SK-N-SH (cell line): ENCODE measurements around the gene UNCX. TPM values are rescaled to one million over a fixed set of nuclear protein-coding genes. Genes with fewer than 3 reads are reported as not detected.
A peak's percentile ranks its signal among the peaks of the same experiment; 100 is the strongest.

Experiments used
- CTCF ChIA-PET: fragments of 300-600, 350-600 bp; formaldehyde crosslinking; extraction: SDS; loops from one replicate; lab custom pipeline; 2021; lab: Yijun Ruan, JAX
- POLR2A ChIA-PET: fragments of 350-600 bp; sonication (Branson Sonifier 250); formaldehyde crosslinking; extraction: SDS; loops from one replicate; lab custom pipeline; 2020; ENCODE audit warnings: antibody characterized with exemption, inconsistent platforms; lab: Yijun Ruan, JAX
- DNase-seq: peaks from one replicate; pipeline ENCODE4 v3.0.0; 2012
- H2AFZ ChIP-seq: fragments of 200-600 bp; sonication (generic); 2 replicates; pipeline ENCODE4 v1.8.1; 2016; ENCODE audit warnings: antibody characterized with exemption, mild to moderate bottlenecking, low read depth
- H3F3A ChIP-seq: fragments of 200-600 bp; sonication (generic); replicated peaks from 2 replicates; pipeline ENCODE3; 2016; ENCODE audit warnings: antibody characterized with exemption, mild to moderate bottlenecking; ENCODE audit not compliant: insufficient read depth
- H3K27ac ChIP-seq, 2 experiments: fragments of 200-500 bp in 1 of 2; fragments of 200-600 bp in 1 of 2; sonication (Bioruptor generic) in 1 of 2; sonication (generic), shearing (Covaris generic) in 1 of 2; 2 replicates each; pipeline versions ENCODE4 v1.5.1 to v1.6.1; 2014 to 2016; ENCODE audit warnings: low read depth in 2 of 2, inconsistent platforms in 1 of 2, low read length in 1 of 2, mild to moderate bottlenecking in 1 of 2, mixed read lengths in 1 of 2
- H3K27me3 ChIP-seq: fragments of 200-600 bp; sonication (generic), shearing (Covaris generic); 2 replicates; pipeline ENCODE4 v1.6.1; 2016; ENCODE audit warnings: mixed run types; ENCODE audit not compliant: insufficient read depth
- H3K36me3 ChIP-seq, 2 experiments: fragments of 200-500 bp in 1 of 2; fragments of 200-600 bp in 1 of 2; sonication (Bioruptor generic) in 1 of 2; sonication (generic) in 1 of 2; replicated peaks in 1 of 2; 2 replicates each; pipeline versions ENCODE3 to v1.5.1; 2014 to 2016; ENCODE audit warnings: low read length in 1 of 2, mild to moderate bottlenecking in 1 of 2; ENCODE audit not compliant: insufficient read depth in 2 of 2, control insufficient read depth in 1 of 2
- H3K4me1 ChIP-seq, 2 experiments: fragments of 200-500 bp in 1 of 2; fragments of 200-600 bp in 1 of 2; sonication (Bioruptor generic) in 1 of 2; sonication (generic), shearing (Covaris generic) in 1 of 2; 2 replicates each; pipeline versions ENCODE4 v1.5.1 to v1.6.1; 2014 to 2016; ENCODE audit warnings: low read depth in 1 of 2, low read length in 1 of 2, mixed run types in 1 of 2; ENCODE audit not compliant: insufficient read depth in 2 of 2, control insufficient read depth in 1 of 2
- H3K4me2 ChIP-seq: fragments of 200-600 bp; sonication (generic), shearing (Covaris generic); 2 replicates; pipeline ENCODE4 v1.6.1; 2017; ENCODE audit warnings: mixed run types
- H3K4me3 ChIP-seq, 2 experiments: fragments of 200-500 bp in 1 of 2; fragments of 200-600 bp in 1 of 2; sonication (Bioruptor generic) in 1 of 2; sonication (generic), shearing (Covaris generic) in 1 of 2; 2 replicates each; pipeline versions ENCODE4 v1.5.1 to v1.8.1; 2014 to 2016; ENCODE audit warnings: low read depth in 2 of 2, inconsistent platforms in 1 of 2, low read length in 1 of 2, mild to moderate bottlenecking in 1 of 2, mixed read lengths in 1 of 2, moderate library complexity in 1 of 2
- H3K79me2 ChIP-seq: fragments of 200-600 bp; sonication (generic); 2 replicates; pipeline ENCODE4 v1.8.1; 2017; ENCODE audit warnings: mild to moderate bottlenecking; ENCODE audit not compliant: insufficient read depth
- H3K9ac ChIP-seq: fragments of 200-600 bp; sonication (generic); 2 replicates; pipeline ENCODE4 v1.6.1; 2017; ENCODE audit warnings: mixed run types
- H3K9me2 ChIP-seq: fragments of 200-600 bp; sonication (generic); 2 replicates; pipeline ENCODE4 v1.6.1; 2017; ENCODE audit warnings: mixed run types
- H3K9me3 ChIP-seq: fragments of 200-600 bp; sonication (generic); 2 replicates; pipeline ENCODE4 v1.6.1; 2017; ENCODE audit warnings: mixed run types, mild to moderate bottlenecking, moderate library complexity
- H4K20me1 ChIP-seq: fragments of 200-600 bp; sonication (generic); 2 replicates; pipeline ENCODE4 v1.6.1; 2017; ENCODE audit warnings: mild to moderate bottlenecking, mixed run types; ENCODE audit not compliant: insufficient read depth
- ELF1 ChIP-seq: IDR thresholded peaks from 2 replicates; pipeline ENCODE4 v1.4.0; 2012
- FOSL2 ChIP-seq: IDR thresholded peaks from 2 replicates; pipeline ENCODE4 v1.4.0; 2012; ENCODE audit warnings: low read depth, mild to moderate bottlenecking, moderate library complexity, borderline replicate concordance
- GABPA ChIP-seq: IDR thresholded peaks from 2 replicates; pipeline ENCODE4 v1.4.0; 2012; ENCODE audit warnings: low read depth, mild to moderate bottlenecking
- NFIC ChIP-seq: IDR thresholded peaks from 2 replicates; pipeline ENCODE4 v1.4.0; 2012; ENCODE audit warnings: borderline replicate concordance
- NRF1 ChIP-seq: IDR thresholded peaks from 2 replicates; pipeline ENCODE4 v1.6.1; 2012; ENCODE audit warnings: low read depth, mild to moderate bottlenecking, low read length
- PBX3 ChIP-seq: IDR thresholded peaks from 2 replicates; pipeline ENCODE4; 2012
- RCOR1 ChIP-seq: fragments of 150-350 bp; IDR thresholded peaks from 2 replicates; pipeline ENCODE4 v1.6.1; 2017; ENCODE audit warnings: antibody characterized with exemption, low read length
- REST ChIP-seq: IDR thresholded peaks from 2 replicates; pipeline ENCODE4 v1.6.1; 2012; ENCODE audit warnings: mild to moderate bottlenecking, low read depth, low read length, moderate library complexity
- SIN3A ChIP-seq: IDR thresholded peaks from 2 replicates; pipeline ENCODE4 v1.6.1; 2012; ENCODE audit warnings: low read depth, mild to moderate bottlenecking, low read length, moderate library complexity, borderline replicate concordance
- TCF12 ChIP-seq: IDR thresholded peaks from 2 replicates; pipeline ENCODE4 v1.4.0; 2012
- TEAD4 ChIP-seq: IDR thresholded peaks from 2 replicates; pipeline ENCODE4 v1.4.0; 2012; ENCODE audit warnings: mild to moderate bottlenecking, borderline replicate concordance; ENCODE audit not compliant: insufficient read depth
- USF1 ChIP-seq: IDR thresholded peaks from 2 replicates; pipeline ENCODE4 v1.4.0; 2012; ENCODE audit warnings: low read depth, borderline replicate concordance
- WGBS: methylation state at CpG from one replicate; pipeline ENCODE4 v1.1.6; 2017; ENCODE audit warnings: low lambda C conversion rate; 5-methylcytosine and 5-hydroxymethylcytosine counted together
- polyA plus RNA-seq, 3 experiments: library from polyadenylated mRNA; depleted of rRNA; stranded (reverse); fragments of >200 nt; gene quantifications; 2 replicates each; pipeline ENCODE4 v1.2.3, GENCODE V29; 2012
- TF ChIP-seq, protein P1 (sequence below): IDR thresholded peaks from 2 replicates; pipeline ENCODE4 v1.4.0; 2012; ENCODE audit warnings: low read depth

Gene UNCX
- polyA plus RNA-seq, 1 of the 3 experiments (the other 2 are of a cell fraction), result not detected

- no peak for TF ChIP-seq NRF1
- TF ChIP-seq FOSL2, result no peak
- TF ChIP-seq, all 33 proteins: peak for 0
Observed at GRCh38 chr7:1196950-1197349, 35.7 kb upstream of the UNCX start (continued).

DNA sequence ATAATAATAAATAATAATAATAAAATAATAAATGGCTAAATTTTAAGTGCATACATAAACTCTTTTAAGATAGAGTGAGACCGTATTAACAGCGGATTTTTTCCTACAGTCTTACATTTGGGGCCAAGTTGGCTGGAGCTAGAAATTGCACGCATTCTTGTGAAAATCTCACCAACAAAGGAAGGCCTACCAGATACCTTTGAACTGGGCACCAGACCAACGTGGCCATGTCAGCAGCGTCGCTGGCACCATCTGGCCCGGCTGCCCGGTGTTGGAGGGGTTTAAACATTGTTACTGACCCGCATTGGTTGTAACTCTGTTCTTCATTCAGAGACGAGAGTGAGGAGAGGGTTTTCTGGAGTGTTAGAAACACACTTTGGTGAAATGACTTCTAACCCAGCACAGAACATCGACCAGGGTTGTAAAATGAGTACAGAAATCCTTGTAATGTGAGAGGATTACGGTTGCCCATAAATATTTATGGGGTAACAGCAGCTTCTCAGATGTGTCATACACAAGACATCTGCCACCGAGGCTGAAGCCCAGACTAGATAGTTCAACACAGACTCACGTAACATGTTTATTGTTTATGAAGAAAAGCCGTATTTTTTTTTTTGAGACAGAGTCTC, 34.6 kb upstream of the UNCX start:
- ChIA-PET POLR2A (no interaction called here), CTCF (interaction anchor here (0.6 to 2.0 kb wide), 7 partner anchors 12 to 876 kb away, joined by 3 to 8 read pairs (median 5); no protein-coding TSS in a partner anchor)
- TF ChIP-seq TCF12 (peak; percentile 16; the same call in 1 of the 2 replicates), TEAD4 (no peak), SIN3A (no peak), USF1 (no peak), RCOR1 (no peak), ELF1 (no peak), NFIC (0 out of 2 replicates have a peak, but pooled peaks have one; percentile 30), GABPA (no peak), PBX3 (no peak), REST (no peak)
- TF ChIP-seq, protein P1, sequence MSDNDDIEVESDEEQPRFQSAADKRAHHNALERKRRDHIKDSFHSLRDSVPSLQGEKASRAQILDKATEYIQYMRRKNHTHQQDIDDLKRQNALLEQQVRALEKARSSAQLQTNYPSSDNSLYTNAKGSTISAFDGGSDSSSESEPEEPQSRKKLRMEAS, result 0 out of 2 replicates have a peak, but pooled peaks have one; percentile 16
- no peaks in the 10 kb centered on the region for H3K36me3 ChIP-seq
- peaks cover 0 to 3% of the 10 kb centered on the region in 2 experiments; a peak in 1 of 4 replicates for H3K4me1 ChIP-seq
- H3K27me3 ChIP-seq, result peaks cover 56% of the 10 kb centered on the region
- no peaks in the 10 kb centered on the region for H3K9me2 ChIP-seq
- no peak for DNase-seq
- H3K4me2 ChIP-seq, result 0 out of 2 replicates have a peak overlapping the region, but pooled peaks have one; percentile 11
- no peaks in the 10 kb centered on the region for H4K20me1 ChIP-seq
- no peak overlapping the region for H3K27ac ChIP-seq
- no peak overlapping the region for H3K9ac ChIP-seq
- peaks cover 7% of the 10 kb centered on the region for H3F3A ChIP-seq
- no peaks in the 10 kb centered on the region for H3K79me2 ChIP-seq
- no peak overlapping the region for H2AFZ ChIP-seq
- 3% methylated on average over 15 of the region's 15 CpGs for WGBS
- no peak overlapping the region for H3K4me3 ChIP-seq
- no peaks in the 10 kb centered on the region for H3K9me3 ChIP-seq
